Measurements from ENCODE around the gene ADGRA1.

DNA sequence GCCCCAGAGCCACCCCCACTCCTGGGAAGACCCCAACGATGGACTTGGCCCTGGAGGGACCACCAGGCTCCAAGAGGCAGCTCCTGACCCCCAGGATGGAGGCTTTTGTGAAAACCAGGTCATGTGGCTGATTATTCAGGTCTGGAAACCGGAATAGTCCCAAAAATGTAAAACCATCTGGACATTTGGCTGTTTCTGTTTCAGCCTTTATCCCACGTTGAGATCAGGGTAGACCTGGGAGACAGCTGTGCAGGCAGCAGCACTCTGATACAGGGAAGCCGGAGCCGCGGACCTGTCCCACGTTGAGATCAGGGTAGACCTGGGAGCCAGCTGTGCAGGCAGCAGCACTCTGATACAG lies 7.1 kb upstream of the ADGRA1 start:
- TF ChIP-seq, protein P1, sequence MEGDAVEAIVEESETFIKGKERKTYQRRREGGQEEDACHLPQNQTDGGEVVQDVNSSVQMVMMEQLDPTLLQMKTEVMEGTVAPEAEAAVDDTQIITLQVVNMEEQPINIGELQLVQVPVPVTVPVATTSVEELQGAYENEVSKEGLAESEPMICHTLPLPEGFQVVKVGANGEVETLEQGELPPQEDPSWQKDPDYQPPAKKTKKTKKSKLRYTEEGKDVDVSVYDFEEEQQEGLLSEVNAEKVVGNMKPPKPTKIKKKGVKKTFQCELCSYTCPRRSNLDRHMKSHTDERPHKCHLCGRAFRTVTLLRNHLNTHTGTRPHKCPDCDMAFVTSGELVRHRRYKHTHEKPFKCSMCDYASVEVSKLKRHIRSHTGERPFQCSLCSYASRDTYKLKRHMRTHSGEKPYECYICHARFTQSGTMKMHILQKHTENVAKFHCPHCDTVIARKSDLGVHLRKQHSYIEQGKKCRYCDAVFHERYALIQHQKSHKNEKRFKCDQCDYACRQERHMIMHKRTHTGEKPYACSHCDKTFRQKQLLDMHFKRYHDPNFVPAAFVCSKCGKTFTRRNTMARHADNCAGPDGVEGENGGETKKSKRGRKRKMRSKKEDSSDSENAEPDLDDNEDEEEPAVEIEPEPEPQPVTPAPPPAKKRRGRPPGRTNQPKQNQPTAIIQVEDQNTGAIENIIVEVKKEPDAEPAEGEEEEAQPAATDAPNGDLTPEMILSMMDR (conservative IDR thresholded peaks at IDR 0.05 in 1 of 2, IDR thresholded peaks at IDR 0.05 in 1 of 2; ENCODE audit: low read depth in 1 of 2, low read length in 2 of 2), result no peak
- no peak for TF ChIP-seq EZH2 (IDR thresholded peaks at IDR 0.05; ENCODE audit: low read length, missing control alignments)
